Measurements from ENCODE around the gene COG3.

Gene COG3

DNA sequence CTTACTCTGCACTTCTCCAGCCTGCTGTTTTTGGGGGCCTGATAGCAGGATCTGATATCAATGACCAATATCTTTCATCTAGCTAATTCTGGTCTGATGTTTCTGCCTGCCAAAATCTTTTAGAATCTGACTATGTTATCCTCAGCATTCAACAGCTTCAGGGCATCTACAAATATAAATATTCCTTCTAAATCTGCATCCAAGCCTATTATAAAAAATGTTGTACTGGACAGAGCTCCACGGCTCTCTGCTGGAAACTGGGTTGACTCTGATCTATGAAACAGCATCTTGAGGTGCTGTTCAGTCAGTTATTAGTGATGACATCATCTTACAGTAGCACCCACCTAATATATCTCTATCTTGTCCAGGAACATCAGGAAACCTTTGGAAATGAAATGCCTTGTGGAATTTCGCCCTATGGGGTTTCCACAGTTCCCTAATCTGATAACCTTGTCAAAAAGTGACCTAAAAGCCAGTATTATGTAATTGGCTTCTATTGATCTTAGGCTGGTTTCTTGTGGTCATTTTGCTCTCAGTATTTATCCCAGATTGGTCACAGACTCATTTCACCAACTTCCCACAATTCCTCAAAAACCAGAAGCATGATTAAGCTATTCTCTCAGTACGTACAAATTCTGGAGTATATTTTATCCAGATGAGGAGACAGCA is 117.8 kb downstream of the COG3 start:
- Mint-ChIP-seq H3K4me3 (no peak overlapping the region), H3K27me3 (peaks cover 2% of the 10 kb centered on the region)
- no peak for DNase-seq

GRCh38 chr13:45584816-45585215 is 120.1 kb downstream of the COG3 start:
- H3K4me3 Mint-ChIP-seq, result no peak overlapping the region
- no peaks in the 10 kb centered on the region for H3K4me1 Mint-ChIP-seq
- H3K27me3 Mint-ChIP-seq, result peaks cover 2% of the 10 kb centered on the region
- ATAC-seq, result no peak
- H3K9me3 Mint-ChIP-seq, result no peaks in the 10 kb centered on the region
- no peaks in the 10 kb centered on the region for H3K36me3 Mint-ChIP-seq (ENCODE audit: low read depth)
- H3K27ac Mint-ChIP-seq, result no peak overlapping the region
- DNase-seq, result no peak

More for the DNA sequence above, 117.8 kb downstream of the COG3 start:
- H3K27ac Mint-ChIP-seq, result no peak overlapping the region
- H3K4me1 Mint-ChIP-seq, result no peaks in the 10 kb centered on the region
- no peaks in the 10 kb centered on the region for H3K36me3 Mint-ChIP-seq (ENCODE audit: low read depth)
- no peak for ATAC-seq
- no peaks in the 10 kb centered on the region for H3K9me3 Mint-ChIP-seq
